Thyroid gland (tissue), 4 donors: ENCODE results near the gene EVI2A. TPM values are rescaled to one million over a fixed set of nuclear protein-coding genes. Genes with fewer than 3 reads are reported as not detected.

Experiments used
- DNase-seq, 2 donors: peaks; one replicate each; pipeline ENCODE4 v3.0.0-alpha.2; 2019
- H3K27ac ChIP-seq, 3 donors: fragments of 200-600 bp; sonication (generic); 1 replicate in 2 of 3; 2 replicates in 1 of 3; pipeline ENCODE4 v1.5.1; 2016 to 2019; ENCODE audit warnings: mild to moderate bottlenecking in 1 of 3, moderate library complexity in 1 of 3
- H3K27me3 ChIP-seq: fragments of 200-600 bp; sonication (generic); one replicate; pipeline ENCODE4 v1.5.1; 2019
- H3K36me3 ChIP-seq, 2 donors: fragments of 200-600 bp; sonication (generic); one replicate each; pipeline ENCODE4 v1.5.1; 2016 to 2019
- H3K4me1 ChIP-seq, 2 donors: fragments of 200-600 bp; sonication (generic); one replicate each; pipeline ENCODE4 v1.5.1; 2017 to 2019
- H3K4me3 ChIP-seq, 3 donors: fragments of 200-600 bp; sonication (generic); replicated peaks in 1 of 3; 1 replicate in 2 of 3; 2 replicates in 1 of 3; pipeline ENCODE4 v1.5.1; 2016; ENCODE audit warnings: mild to moderate bottlenecking in 1 of 3
- H3K9me3 ChIP-seq: fragments of 200-600 bp; sonication (generic); one replicate; pipeline ENCODE4 v1.5.1; 2017
- POLR2A ChIP-seq, 2 donors: fragments of 450-650 bp; IDR thresholded peaks; one replicate each; pipeline ENCODE4 v1.6.1; 2017; ENCODE audit warnings: antibody characterized with exemption in 2 of 2, mild to moderate bottlenecking in 2 of 2, moderate library complexity in 1 of 2
- WGBS, 2 donors: methylation state at CpG; one replicate each; pipeline ENCODE4 v1.1.5; 2017; 5-methylcytosine and 5-hydroxymethylcytosine counted together
- intact Hi-C: fragments of 100-400 bp; cut with DNase I; formaldehyde crosslinking; loops from one replicate; pipeline ENCODE4 v1.15.1; 2023
- total RNA-seq, 4 donors: library from RNA; depleted of rRNA; stranded (reverse); fragments of >200 nt; gene quantifications; one replicate each; pipeline ENCODE4 v1.2.3, GENCODE V29; 2016
- TF ChIP-seq, protein P1 (sequence below), 6 experiments: fragments of 200-600 bp in 3 of 6; fragments of 450-650 bp in 3 of 6; sonication (generic) in 3 of 6; IDR thresholded peaks; one replicate each; pipeline ENCODE4 v1.5.1; 2016 to 2019; ENCODE audit warnings: antibody characterized with exemption in 6 of 6, mild to moderate bottlenecking in 2 of 6, inconsistent platforms in 1 of 6, moderate library complexity in 1 of 6

The EVI2A gene
- total RNA-seq, 4 donors from 2014 or later, result 0.71 to 16.1 (median 2.1) TPM

DNA sequence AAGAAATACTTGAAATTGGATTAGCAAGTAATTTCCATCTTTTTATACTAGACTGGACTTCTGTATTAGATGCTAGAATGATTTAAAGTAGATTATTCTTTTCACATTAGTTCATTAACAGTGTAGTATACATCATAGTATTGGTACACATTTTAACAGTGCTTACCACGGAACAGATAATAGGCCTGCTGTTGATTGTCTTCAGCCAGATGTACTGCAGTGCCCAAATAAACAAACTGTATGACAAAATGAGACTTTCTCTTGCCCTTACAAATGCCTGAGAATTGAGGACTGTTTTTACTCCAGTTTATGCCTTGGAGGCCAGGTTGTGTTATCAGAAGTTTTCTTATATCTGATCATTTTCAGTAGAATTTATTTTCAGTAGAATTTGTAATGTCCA lies 631 bp downstream of the EVI2A start:
- Histone ChIP-seq H3K4me3 (no peak overlapping the region), H3K9me3 (no peaks in the 10 kb centered on the region), H3K27me3 (no peaks in the 10 kb centered on the region), H3K4me1 (peaks cover 0 to 3% of the 10 kb centered on the region in 2 donors), H3K27ac (no peak overlapping the region), H3K36me3 (no peaks in the 10 kb centered on the region)
- TF ChIP-seq POLR2A (IDR thresholded peaks at IDR 0.05), result no peak
- TF ChIP-seq, protein P1, sequence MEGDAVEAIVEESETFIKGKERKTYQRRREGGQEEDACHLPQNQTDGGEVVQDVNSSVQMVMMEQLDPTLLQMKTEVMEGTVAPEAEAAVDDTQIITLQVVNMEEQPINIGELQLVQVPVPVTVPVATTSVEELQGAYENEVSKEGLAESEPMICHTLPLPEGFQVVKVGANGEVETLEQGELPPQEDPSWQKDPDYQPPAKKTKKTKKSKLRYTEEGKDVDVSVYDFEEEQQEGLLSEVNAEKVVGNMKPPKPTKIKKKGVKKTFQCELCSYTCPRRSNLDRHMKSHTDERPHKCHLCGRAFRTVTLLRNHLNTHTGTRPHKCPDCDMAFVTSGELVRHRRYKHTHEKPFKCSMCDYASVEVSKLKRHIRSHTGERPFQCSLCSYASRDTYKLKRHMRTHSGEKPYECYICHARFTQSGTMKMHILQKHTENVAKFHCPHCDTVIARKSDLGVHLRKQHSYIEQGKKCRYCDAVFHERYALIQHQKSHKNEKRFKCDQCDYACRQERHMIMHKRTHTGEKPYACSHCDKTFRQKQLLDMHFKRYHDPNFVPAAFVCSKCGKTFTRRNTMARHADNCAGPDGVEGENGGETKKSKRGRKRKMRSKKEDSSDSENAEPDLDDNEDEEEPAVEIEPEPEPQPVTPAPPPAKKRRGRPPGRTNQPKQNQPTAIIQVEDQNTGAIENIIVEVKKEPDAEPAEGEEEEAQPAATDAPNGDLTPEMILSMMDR (IDR thresholded peaks at IDR 0.05), result no peak
- WGBS, 2 donors, result 76 to 82% methylated on average over 1 of the region's 1 CpG
- DNase-seq, result no peak
- intact Hi-C loops, result no loop called here

DNA sequence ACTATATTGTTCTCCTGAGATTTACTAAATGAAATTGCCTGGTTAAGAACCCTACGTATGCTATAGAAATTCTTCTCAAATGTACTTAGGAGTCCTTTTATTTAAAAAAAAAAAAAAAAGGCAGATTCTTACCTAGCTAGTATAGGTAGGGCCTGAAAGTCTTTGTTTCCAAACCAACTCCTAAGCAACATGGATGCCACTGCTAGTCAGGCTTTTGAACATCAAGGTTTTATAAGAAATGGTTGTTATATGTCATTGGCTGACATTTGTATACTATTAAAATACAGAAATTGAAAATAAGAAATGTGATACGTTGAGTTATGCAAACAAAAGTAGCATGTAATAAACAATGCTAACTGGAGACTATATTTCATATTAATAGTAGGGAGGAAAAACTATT lies 1.2 kb downstream of the EVI2A start:
- DNase-seq, result no peak
- intact Hi-C loops, result no loop called here
- 88 to 91% methylated on average over 2 of the region's 2 CpGs for WGBS, 2 donors
- Histone ChIP-seq H3K27ac (no peak overlapping the region), H3K36me3 (no peaks in the 10 kb centered on the region), H3K4me1 (peaks cover 0 to 3% of the 10 kb centered on the region in 2 donors), H3K9me3 (no peaks in the 10 kb centered on the region), H3K27me3 (no peaks in the 10 kb centered on the region), H3K4me3 (no peak overlapping the region)
- no peak for TF ChIP-seq POLR2A (IDR thresholded peaks at IDR 0.05)
- TF ChIP-seq, protein P1 (IDR thresholded peaks at IDR 0.05), result no peak

DNA sequence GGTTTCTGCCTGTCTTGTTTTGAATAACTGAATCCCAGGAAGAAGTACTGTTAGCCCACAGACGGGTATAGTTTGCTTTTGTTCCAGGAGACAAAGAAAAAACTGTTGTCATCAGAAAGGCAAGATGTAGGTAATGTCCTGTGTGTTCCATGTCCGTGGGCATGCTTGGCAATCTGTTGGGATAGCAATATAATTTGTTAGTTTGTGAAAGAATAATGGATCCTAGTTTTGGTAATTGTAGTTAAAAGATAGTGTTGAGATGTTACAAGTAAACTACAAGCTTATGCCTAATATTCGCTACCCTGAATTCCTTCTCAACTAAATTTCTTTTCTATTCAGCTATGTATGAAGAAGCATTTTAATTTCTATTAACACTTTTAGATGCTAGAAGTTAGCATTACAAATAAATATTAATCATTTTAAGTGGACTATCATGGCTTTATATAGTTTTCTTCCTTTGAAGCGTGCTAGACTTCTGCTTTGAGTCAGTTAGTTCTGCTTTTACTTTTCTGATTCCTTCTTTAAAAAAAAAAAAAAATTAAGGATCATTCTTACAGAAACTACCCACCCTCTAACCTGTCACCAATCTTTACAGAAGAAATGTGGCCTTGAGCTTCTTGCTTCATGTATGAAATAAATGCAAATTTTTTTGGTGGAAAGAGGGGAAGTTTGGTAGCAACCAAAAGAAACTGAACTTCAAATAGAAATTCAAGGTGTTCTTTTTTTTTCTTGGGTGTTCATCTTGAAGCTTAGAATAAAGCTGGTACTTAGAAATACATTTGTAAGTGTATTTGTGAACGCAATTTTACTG lies 2.4 kb downstream of the EVI2A start:
- Histone ChIP-seq H3K27me3 (no peaks in the 10 kb centered on the region), H3K4me3 (no peak overlapping the region), H3K9me3 (no peaks in the 10 kb centered on the region), H3K36me3 (no peaks in the 10 kb centered on the region), H3K27ac (peak overlapping the region in 1 of 3 donors; percentile 10), H3K4me1 (peaks cover 0 to 3% of the 10 kb centered on the region in 2 donors)
- no peak for DNase-seq
- no peak for TF ChIP-seq POLR2A (IDR thresholded peaks at IDR 0.05)
- TF ChIP-seq, protein P1 (IDR thresholded peaks at IDR 0.05), result no peak
- intact Hi-C loops, result no loop called here
- WGBS, 2 donors, result 80 to 89% methylated on average over 5 of the region's 5 CpGs

DNA sequence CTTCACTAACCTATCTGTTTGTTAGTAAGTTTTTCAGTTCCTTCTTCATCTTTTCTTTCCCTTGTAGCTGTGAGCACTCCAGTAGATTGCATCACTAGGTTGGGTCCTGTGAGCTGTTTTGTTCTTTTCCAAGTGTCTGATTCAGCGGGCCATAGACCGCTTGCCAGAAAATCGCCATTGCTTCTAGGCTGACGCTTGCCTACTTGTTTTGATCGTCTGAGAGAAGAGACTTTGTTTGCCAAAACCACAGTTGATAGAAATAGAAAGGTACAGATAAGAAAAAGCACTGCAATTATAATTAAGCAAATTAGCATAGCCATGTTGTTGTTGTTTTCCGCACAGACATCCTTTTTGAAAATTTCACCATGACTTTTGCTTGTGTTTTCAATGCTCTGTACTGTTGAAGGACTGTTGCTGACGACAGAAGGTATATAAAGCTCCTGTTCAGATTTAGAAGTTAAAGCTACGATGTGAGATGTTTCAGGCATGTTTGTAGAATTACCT lies 3.1 kb downstream of the EVI2A start:
- intact Hi-C loops, result no loop called here
- TF ChIP-seq, protein P1 (IDR thresholded peaks at IDR 0.05), result no peak
- no peak for TF ChIP-seq POLR2A (IDR thresholded peaks at IDR 0.05)
- Histone ChIP-seq H3K4me3 (no peak overlapping the region), H3K27ac (peak overlapping the region in 2 of 3 donors; percentile 12 to 29), H3K9me3 (no peaks in the 10 kb centered on the region), H3K4me1 (peaks cover 0 to 3% of the 10 kb centered on the region in 2 donors), H3K27me3 (no peaks in the 10 kb centered on the region), H3K36me3 (no peaks in the 10 kb centered on the region)
- WGBS, 2 donors, result 71 to 83% methylated on average over 8 of the region's 8 CpGs
- peak; percentile 40 to 55 for DNase-seq

DNA sequence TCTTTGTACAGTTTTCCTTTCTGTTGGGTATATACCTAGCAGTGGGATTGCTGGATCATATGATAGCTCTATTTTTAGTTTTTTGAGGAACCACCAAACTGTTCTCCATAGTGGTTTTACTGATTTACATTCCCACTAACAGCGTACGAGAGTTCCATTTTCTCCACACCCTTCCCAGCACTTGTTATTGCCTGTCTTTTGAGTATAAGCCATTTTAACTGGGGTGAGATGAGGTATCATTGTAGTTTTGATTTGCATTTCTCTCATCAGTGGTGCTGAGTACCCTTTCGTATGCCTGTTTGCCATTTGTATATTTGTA lies 6.7 kb downstream of the EVI2A start:
- 88 to 94% methylated on average over 3 of the region's 3 CpGs for WGBS, 2 donors
- H3K27me3 ChIP-seq, result no peaks in the 10 kb centered on the region
- H3K27ac ChIP-seq, result no peak overlapping the region
- DNase-seq, result no peak
- intact Hi-C loops, result no loop called here
- no peaks in the 10 kb centered on the region for H3K9me3 ChIP-seq
- H3K4me3 ChIP-seq, result no peak overlapping the region
- no peaks in the 10 kb centered on the region for H3K36me3 ChIP-seq
- H3K4me1 ChIP-seq, result peaks cover 0 to 3% of the 10 kb centered on the region in 2 donors
- no peak for TF ChIP-seq POLR2A (IDR thresholded peaks at IDR 0.05)
- TF ChIP-seq, protein P1 (IDR thresholded peaks at IDR 0.05), result no peak
